GM23338 (cell line): Measurements from ENCODE around the gene PTPRC. TPM values are rescaled to one million over a fixed set of nuclear protein-coding genes. Genes with fewer than 3 reads are reported as not detected.

ENCODE experiments used
- ATAC-seq: fragments of 200-7000 bp; cut with Tn5 transposase; 3 replicates; pipeline ENCODE4 v1.9.1; 2020
- DNase-seq: peaks from one replicate; pipeline ENCODE4 v3.0.0-alpha.2; 2015; ENCODE audit warnings: low spot score
- H2AFZ ChIP-seq: fragments of 200-600 bp; sonication (generic); 2 replicates; pipeline ENCODE4 v1.8.0; 2016; ENCODE audit warnings: antibody characterized with exemption, mild to moderate bottlenecking, moderate library complexity
- H3F3A ChIP-seq: fragments of 200-600 bp; sonication (generic); replicated peaks from 2 replicates; pipeline ENCODE4 v1.8.0; 2017; ENCODE audit warnings: antibody characterized with exemption, mixed run types, low read depth
- H3K27ac ChIP-seq: fragments of 200-600 bp; sonication (generic); 2 replicates; pipeline ENCODE4 v1.6.1; 2016; ENCODE audit warnings: low read depth
- H3K27me3 ChIP-seq: fragments of 200-600 bp; sonication (generic); 2 replicates; pipeline ENCODE4 v1.8.0; 2016; ENCODE audit warnings: mild to moderate bottlenecking, mixed run types, moderate library complexity; ENCODE audit not compliant: insufficient read depth
- H3K36me3 ChIP-seq: fragments of 200-600 bp; sonication (generic); 2 replicates; pipeline ENCODE4 v1.8.0; 2016; ENCODE audit warnings: mild to moderate bottlenecking; ENCODE audit not compliant: insufficient read depth
- H3K4me1 ChIP-seq: fragments of 200-600 bp; sonication (generic); 2 replicates; pipeline ENCODE4 v1.8.0; 2016; ENCODE audit warnings: mild to moderate bottlenecking, moderate library complexity; ENCODE audit not compliant: insufficient read depth
- H3K4me2 ChIP-seq: fragments of 200-600 bp; sonication (generic); 2 replicates; pipeline ENCODE4 v1.7.1; 2017; ENCODE audit warnings: mixed run types
- H3K4me3 ChIP-seq: fragments of 200-600 bp; sonication (generic); 2 replicates; pipeline ENCODE4 v1.6.1; 2016; ENCODE audit warnings: mixed run types
- H3K79me2 ChIP-seq: fragments of 200-600 bp; sonication (generic); replicated peaks from 2 replicates; pipeline ENCODE4 v1.8.0; 2017; ENCODE audit warnings: mild to moderate bottlenecking; ENCODE audit not compliant: insufficient read depth
- H3K9me2 ChIP-seq: fragments of 200-600 bp; sonication (generic); 2 replicates; pipeline ENCODE4 v1.8.0; 2017; ENCODE audit not compliant: insufficient read depth
- H4K20me1 ChIP-seq: fragments of 200-600 bp; sonication (generic); replicated peaks from 2 replicates; pipeline ENCODE4 v1.8.0; 2017; ENCODE audit warnings: mild to moderate bottlenecking; ENCODE audit not compliant: insufficient read depth
- H3K27ac Mint-ChIP-seq: 2 replicates; pipeline ENCODE4 v1.8.0; 2020; ENCODE audit warnings: inconsistent platforms, mild to moderate bottlenecking, moderate library complexity, mixed read lengths
- H3K27me3 Mint-ChIP-seq: 3 replicates; pipeline ENCODE4 v1.8.0; 2022; ENCODE audit warnings: low read depth, mild to moderate bottlenecking, moderate library complexity, mixed read lengths, inconsistent platforms; ENCODE audit not compliant: insufficient read depth, poor library complexity
- H3K36me3 Mint-ChIP-seq: 3 replicates; pipeline ENCODE4 v1.8.0; 2021; ENCODE audit warnings: low read depth, mild to moderate bottlenecking, inconsistent platforms, moderate library complexity, mixed read lengths
- H3K4me1 Mint-ChIP-seq: 3 replicates; pipeline ENCODE4 v1.8.0; 2020; ENCODE audit warnings: mild to moderate bottlenecking, inconsistent platforms, mixed read lengths
- H3K4me3 Mint-ChIP-seq: 3 replicates; pipeline ENCODE4 v1.8.0; 2021; ENCODE audit warnings: moderate library complexity, mild to moderate bottlenecking, inconsistent platforms, mixed read lengths
- H3K9me3 Mint-ChIP-seq: 3 replicates; pipeline ENCODE4 v1.8.0; 2020; ENCODE audit warnings: moderate library complexity, mild to moderate bottlenecking, inconsistent platforms, mixed read lengths
- CREB1 ChIP-seq: fragments of 250-450 bp; sonication (Bioruptor Pico); IDR thresholded peaks from 2 replicates; pipeline ENCODE4 v1.5.0; 2020; ENCODE audit warnings: low read depth, mild to moderate bottlenecking, moderate library complexity
- CTCF ChIP-seq, 2 experiments: fragments of 200-600 bp in 1 of 2; sonication (generic) in 1 of 2; conservative IDR thresholded peaks; 2 replicates each; pipeline versions ENCODE4 v1.5.1 to v1.6.1; 2016 to 2017; ENCODE audit warnings: antibody characterized with exemption in 2 of 2, low read depth in 2 of 2, mild to moderate bottlenecking in 2 of 2, moderate library complexity in 1 of 2
- ETS1 ChIP-seq: IDR thresholded peaks from 2 replicates; pipeline ENCODE4 v1.6.1; 2016; ENCODE audit warnings: antibody characterized with exemption
- EZH2 ChIP-seq: fragments of 200-600 bp; sonication (generic); IDR thresholded peaks from one replicate; pipeline ENCODE4 v1.8.0; 2017; ENCODE audit warnings: antibody characterized with exemption, mild to moderate bottlenecking, low read depth; ENCODE audit not compliant: unreplicated experiment
- EZH2phosphoT487 ChIP-seq: fragments of 200-600 bp; sonication (generic); IDR thresholded peaks from one replicate; pipeline ENCODE4 v1.8.1; 2018; ENCODE audit warnings: antibody characterized with exemption; ENCODE audit not compliant: unreplicated experiment
- JUNB ChIP-seq: IDR thresholded peaks from one replicate; pipeline ENCODE4 v1.6.1; 2016; ENCODE audit warnings: antibody characterized with exemption; ENCODE audit not compliant: unreplicated experiment
- POLR2AphosphoS5 ChIP-seq: IDR thresholded peaks from 2 replicates; pipeline ENCODE4 v1.6.1; 2016; ENCODE audit warnings: antibody characterized with exemption, low read depth
- REST ChIP-seq: IDR thresholded peaks from one replicate; pipeline ENCODE4 v1.6.1; 2018; ENCODE audit warnings: antibody characterized with exemption; ENCODE audit not compliant: unreplicated experiment
- ZNF114 ChIP-seq: fragments of 250-450 bp; sonication (Bioruptor Pico); IDR thresholded peaks from 2 replicates; pipeline ENCODE4 v1.5.0; 2020; ENCODE audit warnings: mild to moderate bottlenecking, moderate library complexity
- ZNF331 ChIP-seq: fragments of 250-450 bp; sonication (Bioruptor Pico); IDR thresholded peaks from 2 replicates; pipeline ENCODE4 v1.5.0; 2020; ENCODE audit warnings: low read depth, mild to moderate bottlenecking, moderate library complexity
- ZNF462 ChIP-seq: fragments of 250-450 bp; sonication (Bioruptor Pico); IDR thresholded peaks from 2 replicates; pipeline ENCODE4 v1.5.0; 2020; ENCODE audit warnings: mild to moderate bottlenecking, moderate library complexity
- polyA plus RNA-seq: library from polyadenylated mRNA; unstranded; fragments of >200 nt; fragmentation: Nextera tagmentation; extraction: Ambion mirVana; gene quantifications from 2 replicates; pipeline ENCODE4 v1.2.1, GENCODE V29; 2016
- total RNA-seq: library from RNA; depleted of rRNA; stranded (reverse); fragments of >200 nt; shearing (Covaris generic); gene quantifications from 2 replicates; pipeline ENCODE4 v1.2.3, GENCODE V29; 2014

The PTPRC gene
- total and polyA plus RNA-seq, 2 experiments from 2014 or later: 0.10 to 0.52 TPM

- DNase-seq (no peak), ATAC-seq (no peak)
- Mint-ChIP-seq H3K36me3 (no peaks in the 10 kb centered on the region), H3K4me1 (no peaks in the 10 kb centered on the region), H3K27me3 (no peaks in the 10 kb centered on the region), H3K4me3 (no peak overlapping the region), H3K9me3 (no peaks in the 10 kb centered on the region), H3K27ac (no peak overlapping the region; the same call in 1 of the 2 replicates)
- no peaks in the 10 kb centered on the region for H3K79me2 ChIP-seq
- H3K9me2 ChIP-seq: no peaks in the 10 kb centered on the region
- no peaks in the 10 kb centered on the region for H3K36me3 ChIP-seq
- H3K4me1 ChIP-seq: no peaks in the 10 kb centered on the region
- H3K27ac ChIP-seq: no peak overlapping the region
- no peak overlapping the region for H3K4me2 ChIP-seq
- H3F3A ChIP-seq: no peaks in the 10 kb centered on the region
- TF ChIP-seq REST: no peak
- no peak for TF ChIP-seq EZH2
- no peak for TF ChIP-seq JUNB
- TF ChIP-seq POLR2AphosphoS5: no peak
- no peak for TF ChIP-seq ZNF331
- TF ChIP-seq ETS1: no peak
- TF ChIP-seq EZH2phosphoT487: no peak
- TF ChIP-seq CREB1: no peak
- no peak for TF ChIP-seq ZNF114
- no peak for TF ChIP-seq ZNF462 (CRISPR knock-in tag)
- TF ChIP-seq CTCF (conservative IDR thresholded peaks at IDR 0.05; ENCODE audit: low read depth in 2 of 2): no peak
- no peaks in the 10 kb centered on the region for H3K27me3 ChIP-seq
- H4K20me1 ChIP-seq: no peaks in the 10 kb centered on the region
- H3K4me3 ChIP-seq: no peak overlapping the region
- no peak overlapping the region for H2AFZ ChIP-seq
These were observed 123.2 kb downstream of the PTPRC start for GRCh38 chr1:198761859-198762616.
